HepG2 (cell line): ENCODE measurements around the gene TMEM108. TPM values are rescaled to one million over a fixed set of nuclear protein-coding genes. Genes with fewer than 3 reads are reported as not detected.

ENCODE experiments used
- ATAC-seq: fragments of 200-7000 bp; cut with Tn5 transposase; 3 replicates; pipeline ENCODE4 v1.9.1; 2020; ENCODE audit warnings: mild to moderate bottlenecking, moderate library complexity
- BruUV-seq: library from RNA; stranded (reverse); fragments of 400-500 nt; replicated peaks from 2 replicates; lab custom pipeline; 2021; lab: Mats Ljungman, UMichigan
- CTCF ChIA-PET: fragments of 300-600 bp; formaldehyde crosslinking; extraction: SDS; loops from one replicate; lab custom pipeline; 2021; ENCODE audit warnings: low total read pairs, inconsistent platforms, low intra/inter-chr PET ratio; lab: Yijun Ruan, JAX
- POLR2A ChIA-PET: fragments of 350-600 bp; sonication (Branson Sonifier 250); formaldehyde crosslinking; loops from one replicate; lab custom pipeline; 2020; ENCODE audit warnings: antibody characterized with exemption, inconsistent platforms; lab: Yijun Ruan, JAX
- DNase-seq: peaks from one replicate; pipeline ENCODE4 v3.0.0-alpha.2; 2015; ENCODE audit warnings: low spot score
- FAIRE-seq: peaks from 3 replicates; lab custom pipeline; 2011; peaks lifted over from hg19 to GRCh38; lab: Jason Lieb, UNC
- H2AFZ ChIP-seq: one replicate; pipeline ENCODE4 v1.6.1; 2011; ENCODE audit warnings: low read length, inconsistent platforms
- H3K27ac ChIP-seq: fragments of 300-600 bp; 3 replicates; pipeline ENCODE4 v1.8.0; 2011; ENCODE audit warnings: mixed run types, mild to moderate bottlenecking, mixed read lengths, low read length, inconsistent platforms; ENCODE audit not compliant: insufficient read depth; ENCODE audit errors: extremely low read length
- H3K27me3 ChIP-seq, 2 experiments: fragments of 200-600 bp in 1 of 2; 2 replicates in 1 of 2; 3 replicates in 1 of 2; pipeline versions ENCODE4 v1.6.0 to v1.8.0; 2011; ENCODE audit warnings: low read length in 2 of 2, mild to moderate bottlenecking in 2 of 2, moderate library complexity in 2 of 2, inconsistent platforms in 1 of 2; ENCODE audit not compliant: insufficient read depth in 2 of 2, control insufficient read depth in 1 of 2
- H3K36me3 ChIP-seq, 2 experiments: fragments of 200-600 bp in 1 of 2; replicated peaks in 1 of 2; 2 replicates in 1 of 2; 3 replicates in 1 of 2; pipeline versions ENCODE4 v1.5.1 to v1.8.0; 2011; ENCODE audit warnings: low read length in 2 of 2, inconsistent platforms in 1 of 2; ENCODE audit not compliant: insufficient read depth in 2 of 2, control insufficient read depth in 1 of 2
- H3K4me1 ChIP-seq: 2 replicates; pipeline ENCODE4 v1.5.1; 2012; ENCODE audit warnings: low read length, inconsistent platforms; ENCODE audit not compliant: insufficient read depth
- H3K4me2 ChIP-seq: 2 replicates; pipeline ENCODE4 v1.6.0; 2011; ENCODE audit warnings: low read depth, low read length, inconsistent platforms
- H3K4me3 ChIP-seq, 3 experiments: fragments of 200-600 bp in 1 of 3; sonication (generic), shearing (Covaris generic) in 1 of 3; replicated peaks in 1 of 3; 2 replicates each; pipeline ENCODE4 v1.5.1; 2011 to 2016; ENCODE audit warnings: low read length in 3 of 3, inconsistent platforms in 2 of 3, low read depth in 2 of 3, mild to moderate bottlenecking in 2 of 3, control low read depth in 1 of 3, mixed read lengths in 1 of 3; ENCODE audit not compliant: insufficient read depth in 1 of 3
- H3K79me2 ChIP-seq: one replicate; pipeline ENCODE4 v1.6.1; 2011; ENCODE audit warnings: low read length, inconsistent platforms; ENCODE audit not compliant: insufficient read depth
- H3K9ac ChIP-seq: 2 replicates; pipeline ENCODE4 v1.6.0; 2011; ENCODE audit warnings: mild to moderate bottlenecking, low read depth, low read length, inconsistent platforms; ENCODE audit not compliant: insufficient read depth
- H3K9me3 ChIP-seq: 2 replicates; pipeline ENCODE4 v1.5.1; 2012; ENCODE audit warnings: mild to moderate bottlenecking, low read length
- H4K20me1 ChIP-seq: 2 replicates; pipeline ENCODE4 v1.6.0; 2011; ENCODE audit warnings: inconsistent platforms, mild to moderate bottlenecking, low read length, moderate library complexity; ENCODE audit not compliant: insufficient read depth
- KLF12 ChIP-seq: sonication (generic); formaldehyde crosslinking; IDR thresholded peaks from 2 replicates; pipeline ENCODE4 v1.4.0; 2020; ENCODE audit warnings: missing genetic modification reagents, borderline replicate concordance
- WIZ ChIP-seq: sonication (generic); formaldehyde crosslinking; IDR thresholded peaks from 2 replicates; pipeline ENCODE4 v1.5.1; 2020; ENCODE audit warnings: mild to moderate bottlenecking, missing genetic modification reagents
- ZNF598 ChIP-seq: sonication (generic); formaldehyde crosslinking; IDR thresholded peaks from 2 replicates; pipeline ENCODE4 v1.5.1; 2020; ENCODE audit warnings: mild to moderate bottlenecking, missing genetic modification reagents, borderline replicate concordance
- ZSCAN5A ChIP-seq: sonication (generic); formaldehyde crosslinking; IDR thresholded peaks from 2 replicates; pipeline ENCODE4 v1.8.0; 2022; ENCODE audit warnings: mild to moderate bottlenecking, missing genetic modification reagents, borderline replicate concordance
- WGBS: methylation state at CpG from one replicate; pipeline ENCODE4 v1.1.6; 2017; ENCODE audit warnings: low lambda C conversion rate; 5-methylcytosine and 5-hydroxymethylcytosine counted together
- in situ Hi-C: cut with HindIII; loops from 2 replicates; pipeline ENCODE4 v1.10.0; 2017; ENCODE audit warnings: low pct_unique_long_range_greater_than_20kb; ENCODE audit not compliant: extremely low pct_ligation_motif_present
- intact Hi-C: fragments of 100-400 bp; cut with micrococcal nuclease; formaldehyde crosslinking; loops from one replicate; pipeline ENCODE4 v1.10.0; 2022; ENCODE audit not compliant: unreplicated experiment
- polyA plus RNA-seq, 8 experiments: library from polyadenylated mRNA; depleted of rRNA in 3 of 8; stranded (reverse) in 7 of 8; unstranded in 1 of 8; fragments of >200 nt; fragmentation: Illumina TruSeq in 4 of 8; extraction: Trizol in 4 of 8; gene quantifications; 2 replicates each; pipeline versions ENCODE4 v1.2.1 to v1.2.3, GENCODE V29; 2011 to 2016; ENCODE audit warnings: low read depth in 4 of 8, missing spikeins in 1 of 8, mixed read lengths in 1 of 8; ENCODE audit not compliant: insufficient read depth in 1 of 8
- total RNA-seq, 5 experiments: library from RNA; depleted of rRNA; stranded (reverse); fragments of >200 nt; fragmentation: Illumina TruSeq; extraction: Trizol; gene quantifications; 2 replicates each; pipeline ENCODE4 v1.2.3, GENCODE V29; 2016; ENCODE audit warnings: low read depth in 1 of 5
- TF ChIP-seq, protein P1 (sequence below): sonication (generic); formaldehyde crosslinking; IDR thresholded peaks from 2 replicates; pipeline ENCODE4 v1.8.0; 2023; ENCODE audit warnings: mild to moderate bottlenecking, missing genetic modification reagents
- TF ChIP-seq, protein P2 (sequence below): sonication (generic); formaldehyde crosslinking; IDR thresholded peaks from 2 replicates; pipeline ENCODE4 v1.5.0; 2020; ENCODE audit warnings: missing genetic modification reagents, mild to moderate bottlenecking, borderline replicate concordance
- TF ChIP-seq, protein P3 (sequence below): sonication (generic); formaldehyde crosslinking; IDR thresholded peaks from 2 replicates; pipeline ENCODE4 v1.5.0; 2020; ENCODE audit warnings: mild to moderate bottlenecking, missing genetic modification reagents

The TMEM108 gene
- total and polyA plus RNA-seq, 2 of the 13 experiments (the other 11 are each of a cell fraction or from before 2014, with no cell fraction given) = not detected

DNA sequence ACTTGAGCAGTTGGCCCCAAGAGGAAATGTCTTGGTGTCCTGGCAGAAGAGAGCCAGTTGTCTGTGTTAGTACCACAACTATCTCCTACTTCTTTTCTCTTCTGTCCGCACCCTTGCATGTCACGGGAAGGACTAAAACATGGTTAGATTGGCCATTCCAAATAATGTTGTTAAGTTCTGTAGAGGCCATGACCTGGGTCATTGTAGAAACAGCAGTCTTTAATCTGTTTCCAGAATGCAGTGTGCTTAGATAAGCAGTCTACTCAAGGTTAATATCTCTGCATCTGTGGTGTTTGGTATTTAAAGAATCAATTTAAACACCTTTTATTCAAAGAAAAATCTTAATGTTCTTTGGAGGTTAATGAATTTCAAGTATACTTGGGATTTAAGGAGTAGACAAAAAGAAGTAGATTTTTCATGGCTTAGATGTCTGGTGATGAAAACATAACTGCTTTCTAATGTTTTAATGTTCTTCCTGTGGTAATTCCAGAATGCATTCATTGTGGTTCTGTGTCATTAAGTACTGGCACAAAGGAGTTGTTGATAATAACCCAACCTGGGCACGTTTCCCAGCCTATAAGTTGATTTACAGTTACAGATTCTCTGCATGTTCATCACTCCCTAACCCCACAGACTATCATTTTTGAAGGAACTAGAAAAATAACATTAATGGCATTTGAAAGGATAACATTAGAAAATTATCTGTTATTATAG, 58.9 kb downstream of the TMEM108 start:
- Histone ChIP-seq H3K4me2 (no peak overlapping the region), H3K27me3 (no peaks in the 10 kb centered on the region), H3K27ac (no peak overlapping the region), H3K4me1 (no peaks in the 10 kb centered on the region), H2AFZ (no peak overlapping the region), H3K79me2 (no peaks in the 10 kb centered on the region), H3K9me3 (no peaks in the 10 kb centered on the region), H4K20me1 (no peaks in the 10 kb centered on the region), H3K9ac (no peak overlapping the region), H3K36me3 (no peaks in the 10 kb centered on the region), H3K4me3 (no peak overlapping the region)
- intact Hi-C loops (no loop called here), in situ Hi-C loops (no loop called here)
- no peak for DNase-seq
- no peak for ATAC-seq
- WGBS = 0% methylated on average over 3 of the region's 3 CpGs
- BruUV-seq = no TSS peak
- CTCF ChIA-PET = no interaction called here
- TF ChIP-seq, protein P1, sequence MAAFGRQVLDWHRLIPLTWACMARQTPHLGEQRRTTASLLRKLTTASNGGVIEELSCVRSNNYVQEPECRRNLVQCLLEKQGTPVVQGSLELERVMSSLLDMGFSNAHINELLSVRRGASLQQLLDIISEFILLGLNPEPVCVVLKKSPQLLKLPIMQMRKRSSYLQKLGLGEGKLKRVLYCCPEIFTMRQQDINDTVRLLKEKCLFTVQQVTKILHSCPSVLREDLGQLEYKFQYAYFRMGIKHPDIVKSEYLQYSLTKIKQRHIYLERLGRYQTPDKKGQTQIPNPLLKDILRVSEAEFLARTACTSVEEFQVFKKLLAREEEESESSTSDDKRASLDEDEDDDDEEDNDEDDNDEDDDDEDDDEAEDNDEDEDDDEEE (CRISPR knock-in tag) = no peak
- TF ChIP-seq, protein P2, sequence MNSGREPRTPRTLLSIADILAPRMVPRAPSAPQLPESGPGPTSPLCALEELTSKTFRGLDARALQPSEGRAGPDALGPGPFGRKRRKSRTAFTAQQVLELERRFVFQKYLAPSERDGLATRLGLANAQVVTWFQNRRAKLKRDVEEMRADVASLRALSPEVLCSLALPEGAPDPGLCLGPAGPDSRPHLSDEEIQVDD (CRISPR knock-in tag) = no peak
- TF ChIP-seq, protein P3, sequence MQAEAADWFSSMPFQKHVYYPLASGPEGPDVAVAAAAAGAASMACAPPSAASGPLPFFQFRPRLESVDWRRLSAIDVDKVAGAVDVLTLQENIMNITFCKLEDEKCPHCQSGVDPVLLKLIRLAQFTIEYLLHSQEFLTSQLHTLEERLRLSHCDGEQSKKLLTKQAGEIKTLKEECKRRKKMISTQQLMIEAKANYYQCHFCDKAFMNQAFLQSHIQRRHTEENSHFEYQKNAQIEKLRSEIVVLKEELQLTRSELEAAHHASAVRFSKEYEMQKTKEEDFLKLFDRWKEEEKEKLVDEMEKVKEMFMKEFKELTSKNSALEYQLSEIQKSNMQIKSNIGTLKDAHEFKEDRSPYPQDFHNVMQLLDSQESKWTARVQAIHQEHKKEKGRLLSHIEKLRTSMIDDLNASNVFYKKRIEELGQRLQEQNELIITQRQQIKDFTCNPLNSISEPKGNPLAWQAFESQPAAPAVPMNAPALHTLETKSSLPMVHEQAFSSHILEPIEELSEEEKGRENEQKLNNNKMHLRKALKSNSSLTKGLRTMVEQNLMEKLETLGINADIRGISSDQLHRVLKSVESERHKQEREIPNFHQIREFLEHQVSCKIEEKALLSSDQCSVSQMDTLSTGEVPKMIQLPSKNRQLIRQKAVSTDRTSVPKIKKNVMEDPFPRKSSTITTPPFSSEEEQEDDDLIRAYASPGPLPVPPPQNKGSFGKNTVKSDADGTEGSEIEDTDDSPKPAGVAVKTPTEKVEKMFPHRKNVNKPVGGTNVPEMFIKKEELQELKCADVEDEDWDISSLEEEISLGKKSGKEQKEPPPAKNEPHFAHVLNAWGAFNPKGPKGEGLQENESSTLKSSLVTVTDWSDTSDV = no peak
- TF ChIP-seq ZNF598 (CRISPR knock-in tag) (no peak), WIZ (no peak), ZSCAN5A (no peak), KLF12 (no peak)
- FAIRE-seq = no peak
- POLR2A ChIA-PET = no interaction called here
